ENCODE results near the gene RHBG.

The RHBG gene

DNA sequence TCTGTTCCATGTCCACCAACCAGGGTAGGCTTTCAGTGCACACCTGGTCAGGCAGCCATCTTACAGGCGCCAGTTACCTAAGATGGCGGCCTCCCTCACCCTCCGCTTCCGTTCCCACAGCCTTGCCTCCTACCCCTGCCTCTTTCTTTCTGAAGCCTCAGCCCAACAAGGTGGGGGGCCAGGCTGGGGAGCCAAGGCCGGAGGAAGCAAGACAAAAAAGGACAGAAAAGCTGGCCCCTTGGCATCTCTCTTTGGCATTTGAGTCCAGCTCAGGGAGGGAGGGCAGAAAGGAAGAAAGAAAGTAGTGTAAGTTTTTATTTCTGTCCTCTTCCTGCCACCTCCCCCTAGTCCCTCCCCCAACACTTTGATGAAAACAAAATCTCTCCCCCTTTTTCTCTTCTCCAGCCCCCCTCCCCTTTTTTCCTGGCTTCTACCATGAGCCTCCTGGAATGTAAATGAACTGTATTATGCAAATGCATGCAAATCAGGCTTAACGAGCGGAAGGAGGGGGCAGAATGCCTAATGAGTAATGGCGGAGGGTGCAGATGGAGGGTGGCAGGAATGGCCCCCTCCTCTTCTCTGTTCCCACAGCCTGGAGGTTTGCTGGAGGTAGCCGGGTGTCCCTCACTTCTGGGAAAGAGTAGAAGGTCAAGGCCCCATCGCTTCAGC is 43.8 kb downstream of the RHBG start:
- no peak overlapping the region for H3K27ac ChIP-seq (ENCODE audit: low read length)
- H3K36me3 ChIP-seq (ENCODE audit: control insufficient read depth in 1 of 2, insufficient read depth in 2 of 2, low read length in 2 of 2) = no peaks in the 10 kb centered on the region
- H3K27me3 ChIP-seq (ENCODE audit: low read depth, low read length) = peaks cover 14% of the 10 kb centered on the region
- no peaks in the 10 kb centered on the region for H3K9me3 ChIP-seq (ENCODE audit: control insufficient read depth in 1 of 2, low read length in 2 of 2)
- H3K4me3 ChIP-seq (ENCODE audit: low read depth in 1 of 2, low read length in 2 of 2) = no peak overlapping the region
- no peaks in the 10 kb centered on the region for H3K4me1 ChIP-seq (ENCODE audit: control insufficient read depth in 1 of 2, insufficient read depth in 2 of 2, low read length in 2 of 2)

- no peak overlapping the region for H3K27ac ChIP-seq (ENCODE audit: low read length)
- H3K9me3 ChIP-seq (ENCODE audit: control insufficient read depth in 1 of 2, low read length in 2 of 2) = no peaks in the 10 kb centered on the region
- H3K4me1 ChIP-seq (ENCODE audit: control insufficient read depth in 1 of 2, insufficient read depth in 2 of 2, low read length in 2 of 2) = no peaks in the 10 kb centered on the region
- no peaks in the 10 kb centered on the region for H3K36me3 ChIP-seq (ENCODE audit: control insufficient read depth in 1 of 2, insufficient read depth in 2 of 2, low read length in 2 of 2)
- no peak overlapping the region for H3K4me3 ChIP-seq (ENCODE audit: low read depth in 1 of 2, low read length in 2 of 2)
- H3K27me3 ChIP-seq (ENCODE audit: low read depth, low read length) = peaks cover 19% of the 10 kb centered on the region
Observed at GRCh38 chr1:156413391-156414246, 44.6 kb downstream of the RHBG start.

GRCh38 chr1:156414461-156415064 is 45.6 kb downstream of the RHBG start:
- Histone ChIP-seq H3K4me1 (ENCODE audit: control insufficient read depth in 1 of 2, insufficient read depth in 2 of 2, low read length in 2 of 2) (no peaks in the 10 kb centered on the region), H3K4me3 (ENCODE audit: low read depth in 1 of 2, low read length in 2 of 2) (no peak overlapping the region), H3K27ac (ENCODE audit: low read length) (no peak overlapping the region), H3K9me3 (ENCODE audit: control insufficient read depth in 1 of 2, low read length in 2 of 2) (no peaks in the 10 kb centered on the region), H3K36me3 (ENCODE audit: control insufficient read depth in 1 of 2, insufficient read depth in 2 of 2, low read length in 2 of 2) (no peaks in the 10 kb centered on the region), H3K27me3 (ENCODE audit: low read depth, low read length) (peaks cover 28% of the 10 kb centered on the region)

DNA sequence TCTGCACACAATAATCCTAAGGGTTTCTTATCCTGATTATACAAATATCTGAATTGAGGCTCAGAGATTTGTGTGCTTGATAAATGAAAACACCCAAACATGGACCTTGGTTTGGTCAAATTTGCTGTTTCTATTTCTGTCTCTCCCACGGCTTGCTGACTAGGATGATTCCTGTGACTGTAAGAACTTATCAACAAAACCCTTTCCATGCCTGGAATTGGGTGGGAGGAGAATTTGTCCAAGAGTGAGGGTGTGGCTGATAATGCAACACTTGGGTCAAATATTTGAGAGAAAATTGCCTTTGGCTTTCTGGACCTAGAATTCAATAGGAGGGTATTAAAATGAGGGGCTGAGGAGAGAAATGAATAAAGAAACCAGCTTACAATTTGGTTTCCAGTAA is 48.0 kb downstream of the RHBG start:
- no peak overlapping the region for H3K27ac ChIP-seq (ENCODE audit: low read length)
- H3K27me3 ChIP-seq (ENCODE audit: low read depth, low read length) = peaks cover 52% of the 10 kb centered on the region
- no peak overlapping the region for H3K4me3 ChIP-seq (ENCODE audit: low read depth in 1 of 2, low read length in 2 of 2)
- H3K9me3 ChIP-seq (ENCODE audit: control insufficient read depth in 1 of 2, low read length in 2 of 2) = no peaks in the 10 kb centered on the region
- H3K36me3 ChIP-seq (ENCODE audit: control insufficient read depth in 1 of 2, insufficient read depth in 2 of 2, low read length in 2 of 2) = no peaks in the 10 kb centered on the region
- H3K4me1 ChIP-seq (ENCODE audit: control insufficient read depth in 1 of 2, insufficient read depth in 2 of 2, low read length in 2 of 2) = peaks cover 0 to 22% of the 10 kb centered on the region in 2 donors

- Histone ChIP-seq H3K27me3 (ENCODE audit: low read depth, low read length) (peaks cover 58% of the 10 kb centered on the region), H3K4me3 (ENCODE audit: low read depth in 1 of 2, low read length in 2 of 2) (no peak overlapping the region), H3K27ac (ENCODE audit: low read length) (no peak overlapping the region), H3K36me3 (ENCODE audit: control insufficient read depth in 1 of 2, insufficient read depth in 2 of 2, low read length in 2 of 2) (no peaks in the 10 kb centered on the region), H3K4me1 (ENCODE audit: control insufficient read depth in 1 of 2, insufficient read depth in 2 of 2, low read length in 2 of 2) (peaks cover 0 to 22% of the 10 kb centered on the region in 2 donors), H3K9me3 (ENCODE audit: control insufficient read depth in 1 of 2, low read length in 2 of 2) (no peaks in the 10 kb centered on the region)
Observed at GRCh38 chr1:156417401-156418020, 48.5 kb downstream of the RHBG start.

- peaks cover 68% of the 10 kb centered on the region for H3K27me3 ChIP-seq (ENCODE audit: low read depth, low read length)
- peaks cover 0 to 22% of the 10 kb centered on the region in 2 donors for H3K4me1 ChIP-seq (ENCODE audit: control insufficient read depth in 1 of 2, insufficient read depth in 2 of 2, low read length in 2 of 2)
- no peaks in the 10 kb centered on the region for H3K36me3 ChIP-seq (ENCODE audit: control insufficient read depth in 1 of 2, insufficient read depth in 2 of 2, low read length in 2 of 2)
- H3K4me3 ChIP-seq (ENCODE audit: low read depth in 1 of 2, low read length in 2 of 2) = no peak overlapping the region
- no peak overlapping the region for H3K27ac ChIP-seq (ENCODE audit: low read length)
- H3K9me3 ChIP-seq (ENCODE audit: control insufficient read depth in 1 of 2, low read length in 2 of 2) = no peaks in the 10 kb centered on the region
Observed at GRCh38 chr1:156418416-156419070, 49.5 kb downstream of the RHBG start.

GRCh38 chr1:156419854-156420204 is 50.8 kb downstream of the RHBG start:
- Histone ChIP-seq H3K4me3 (ENCODE audit: low read depth in 1 of 2, low read length in 2 of 2) (peak overlapping the region in 1 of 2 donors; percentile 57), H3K27me3 (ENCODE audit: low read depth, low read length) (peaks cover 79% of the 10 kb centered on the region), H3K36me3 (ENCODE audit: control insufficient read depth in 1 of 2, insufficient read depth in 2 of 2, low read length in 2 of 2) (no peaks in the 10 kb centered on the region), H3K9me3 (ENCODE audit: control insufficient read depth in 1 of 2, low read length in 2 of 2) (no peaks in the 10 kb centered on the region), H3K4me1 (ENCODE audit: control insufficient read depth in 1 of 2, insufficient read depth in 2 of 2, low read length in 2 of 2) (peaks cover 0 to 22% of the 10 kb centered on the region in 2 donors), H3K27ac (ENCODE audit: low read length) (no peak overlapping the region)

- H3K4me3 ChIP-seq (ENCODE audit: low read depth in 1 of 2, low read length in 2 of 2) = peak overlapping the region in 1 of 2 donors; percentile 57
- H3K9me3 ChIP-seq (ENCODE audit: control insufficient read depth in 1 of 2, low read length in 2 of 2) = no peaks in the 10 kb centered on the region
- peaks cover 0 to 22% of the 10 kb centered on the region in 2 donors for H3K4me1 ChIP-seq (ENCODE audit: control insufficient read depth in 1 of 2, insufficient read depth in 2 of 2, low read length in 2 of 2)
- H3K36me3 ChIP-seq (ENCODE audit: control insufficient read depth in 1 of 2, insufficient read depth in 2 of 2, low read length in 2 of 2) = no peaks in the 10 kb centered on the region
- H3K27me3 ChIP-seq (ENCODE audit: low read depth, low read length) = peaks cover 80% of the 10 kb centered on the region
- H3K27ac ChIP-seq (ENCODE audit: low read length) = no peak overlapping the region
Observed at GRCh38 chr1:156420205-156421061, 51.4 kb downstream of the RHBG start.

DNA sequence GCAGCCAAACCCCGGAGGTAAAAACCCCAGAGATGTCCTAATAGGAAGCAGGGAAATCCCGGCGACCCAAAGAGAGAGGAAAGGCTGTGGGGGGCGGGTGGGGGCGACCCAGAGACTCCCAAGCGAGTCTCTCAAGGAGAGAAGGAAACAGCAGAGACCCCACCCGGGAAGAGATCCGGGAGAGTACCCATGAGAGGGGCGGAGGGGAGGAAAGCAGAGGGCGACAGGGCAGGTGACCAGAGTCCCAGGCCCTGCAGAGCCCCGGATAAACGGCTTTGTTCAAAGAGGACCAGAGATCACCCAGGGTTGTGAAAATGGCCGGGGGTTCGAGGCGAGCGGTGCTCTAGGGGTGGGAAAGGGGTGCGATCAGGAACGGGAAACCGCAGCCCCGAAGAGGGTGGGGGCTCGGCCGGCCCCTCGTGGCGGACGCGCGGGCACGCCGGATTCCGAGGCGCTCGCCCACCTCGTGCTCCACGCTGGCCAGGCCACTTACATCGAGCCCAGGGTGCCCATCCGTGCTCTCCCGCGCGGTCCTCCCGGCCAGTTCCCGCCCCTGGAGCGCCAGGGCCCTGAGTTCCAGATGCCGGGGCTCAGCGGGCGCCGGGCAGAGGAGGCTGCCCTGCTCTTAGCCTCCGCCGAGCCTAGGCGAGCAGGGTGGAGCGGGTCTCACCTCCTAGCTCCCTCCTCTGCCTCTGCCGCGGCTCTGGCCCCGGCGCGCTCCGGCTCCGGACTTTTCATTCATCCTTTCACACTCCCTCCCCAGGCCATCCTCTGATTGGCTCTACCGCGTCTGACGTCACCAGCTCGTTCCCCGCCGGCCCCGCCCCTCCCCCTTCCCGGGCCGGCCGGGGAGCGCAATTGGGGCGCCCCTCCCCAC is 52.3 kb downstream of the RHBG start:
- Histone ChIP-seq H3K27me3 (ENCODE audit: low read depth, low read length) (peaks cover 83% of the 10 kb centered on the region), H3K9me3 (ENCODE audit: control insufficient read depth in 1 of 2, low read length in 2 of 2) (no peaks in the 10 kb centered on the region), H3K4me3 (ENCODE audit: low read depth in 1 of 2, low read length in 2 of 2) (peak overlapping the region in 1 of 2 donors; percentile 57), H3K4me1 (ENCODE audit: control insufficient read depth in 1 of 2, insufficient read depth in 2 of 2, low read length in 2 of 2) (peaks cover 0 to 22% of the 10 kb centered on the region in 2 donors), H3K27ac (ENCODE audit: low read length) (no peak overlapping the region), H3K36me3 (ENCODE audit: control insufficient read depth in 1 of 2, insufficient read depth in 2 of 2, low read length in 2 of 2) (no peaks in the 10 kb centered on the region)

Measured in muscle layer of duodenum (tissue), 2 donors.